ENCODE results near the gene WRAP73. TPM values are rescaled to one million over a fixed set of nuclear protein-coding genes. Genes with fewer than 3 reads are reported as not detected.

The WRAP73 gene
- total and polyA plus RNA-seq, 12 donors, result 5.1 to 29.6 (median 18.1) TPM

DNA sequence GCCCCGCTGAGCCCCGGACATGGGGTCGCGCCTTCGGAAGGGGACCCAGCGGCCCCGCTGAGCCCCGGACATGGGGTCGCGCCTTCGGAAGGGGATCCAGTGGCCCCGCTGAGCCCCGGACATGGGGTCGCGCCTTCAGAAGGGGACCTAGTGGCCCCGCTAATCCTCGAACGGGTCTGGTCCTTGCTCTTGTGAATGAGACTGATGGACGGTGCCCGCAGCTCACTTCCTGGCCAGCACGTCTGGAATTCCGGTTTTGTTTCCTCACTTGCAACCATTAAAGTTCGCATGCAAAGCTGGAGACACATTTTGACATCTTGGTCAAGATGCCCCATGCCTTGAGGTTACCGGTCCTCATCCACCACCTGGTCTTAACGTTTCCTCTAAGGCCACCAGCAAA lies 5.6 kb downstream of the WRAP73 start:
- WGBS, 4 donors, result 89 to 93% (median 90%) methylated on average over 14 to 18 of the region's 25 CpGs
- Histone ChIP-seq H3K9me3 (replicated peaks in 1 of 3) (no peaks in the 10 kb centered on the region), H3K36me3 (replicated peaks in 1 of 2) (peaks cover 0 to 12% of the 10 kb centered on the region in 2 donors), H3K4me3 (no peak overlapping the region), H3K27ac (no peak overlapping the region), H3K27me3 (no peaks in the 10 kb centered on the region), H3K4me1 (replicated peaks in 1 of 2) (peaks cover 5 to 8% of the 10 kb centered on the region in 2 donors)
- intact Hi-C loops (cut with DNase I), result no loop called here
- no peak for TF ChIP-seq POLR2A (IDR thresholded peaks at IDR 0.05)
- no peak for DNase-seq

- Histone ChIP-seq H3K4me1 (replicated peaks in 1 of 2) (no peaks in the 10 kb centered on the region), H3K9me3 (replicated peaks in 1 of 3) (no peaks in the 10 kb centered on the region), H3K4me3 (no peak overlapping the region), H3K27ac (no peak overlapping the region), H3K27me3 (no peaks in the 10 kb centered on the region), H3K36me3 (replicated peaks in 1 of 2) (peaks cover 0 to 18% of the 10 kb centered on the region in 2 donors)
- no peak for DNase-seq
- WGBS, 4 donors, result 90 to 95% (median 92%) methylated on average over 27 to 41 of the region's 43 CpGs
- no peak for TF ChIP-seq POLR2A (IDR thresholded peaks at IDR 0.05)
- TF ChIP-seq, protein P1, sequence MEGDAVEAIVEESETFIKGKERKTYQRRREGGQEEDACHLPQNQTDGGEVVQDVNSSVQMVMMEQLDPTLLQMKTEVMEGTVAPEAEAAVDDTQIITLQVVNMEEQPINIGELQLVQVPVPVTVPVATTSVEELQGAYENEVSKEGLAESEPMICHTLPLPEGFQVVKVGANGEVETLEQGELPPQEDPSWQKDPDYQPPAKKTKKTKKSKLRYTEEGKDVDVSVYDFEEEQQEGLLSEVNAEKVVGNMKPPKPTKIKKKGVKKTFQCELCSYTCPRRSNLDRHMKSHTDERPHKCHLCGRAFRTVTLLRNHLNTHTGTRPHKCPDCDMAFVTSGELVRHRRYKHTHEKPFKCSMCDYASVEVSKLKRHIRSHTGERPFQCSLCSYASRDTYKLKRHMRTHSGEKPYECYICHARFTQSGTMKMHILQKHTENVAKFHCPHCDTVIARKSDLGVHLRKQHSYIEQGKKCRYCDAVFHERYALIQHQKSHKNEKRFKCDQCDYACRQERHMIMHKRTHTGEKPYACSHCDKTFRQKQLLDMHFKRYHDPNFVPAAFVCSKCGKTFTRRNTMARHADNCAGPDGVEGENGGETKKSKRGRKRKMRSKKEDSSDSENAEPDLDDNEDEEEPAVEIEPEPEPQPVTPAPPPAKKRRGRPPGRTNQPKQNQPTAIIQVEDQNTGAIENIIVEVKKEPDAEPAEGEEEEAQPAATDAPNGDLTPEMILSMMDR (IDR thresholded peaks at IDR 0.05), result no peak
- intact Hi-C loops (cut with DNase I), result no loop called here
Measured at GRCh38 chr1:3642919-3643675, 6.8 kb downstream of the WRAP73 start.

DNA sequence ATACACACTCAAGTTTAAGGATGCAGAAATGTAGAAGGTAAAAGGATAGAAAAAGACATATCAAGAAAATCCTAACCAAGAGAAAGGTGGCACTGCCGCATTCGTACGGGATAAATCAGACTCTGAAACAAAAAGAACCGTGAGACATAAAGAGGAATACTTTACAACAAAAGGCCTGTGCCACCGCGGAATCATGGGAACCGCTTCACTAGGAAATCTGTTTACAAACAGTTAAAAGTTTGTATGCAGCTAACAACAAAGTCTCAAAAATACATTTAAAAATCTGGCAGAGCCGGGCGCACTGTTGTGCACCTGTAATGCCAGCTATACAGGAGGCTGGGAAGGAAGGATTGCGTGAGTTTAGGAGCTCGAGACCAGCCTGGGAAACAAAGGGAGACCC lies 8.1 kb downstream of the WRAP73 start:
- Histone ChIP-seq H3K9me3 (replicated peaks in 1 of 3) (no peaks in the 10 kb centered on the region), H3K27me3 (no peaks in the 10 kb centered on the region), H3K4me3 (no peak overlapping the region), H3K27ac (no peak overlapping the region), H3K4me1 (replicated peaks in 1 of 2) (no peaks in the 10 kb centered on the region), H3K36me3 (replicated peaks in 1 of 2) (peaks cover 0 to 28% of the 10 kb centered on the region in 2 donors)
- WGBS, 4 donors, result 94 to 97% (median 94%) methylated on average over 11 of the region's 11 CpGs
- intact Hi-C loops (cut with DNase I), result no loop called here
- no peak for TF ChIP-seq POLR2A (IDR thresholded peaks at IDR 0.05)
- TF ChIP-seq, protein P1 (IDR thresholded peaks at IDR 0.05), result no peak
- DNase-seq, result no peak

- Histone ChIP-seq H3K4me1 (replicated peaks in 1 of 2) (no peaks in the 10 kb centered on the region), H3K36me3 (replicated peaks in 1 of 2) (peaks cover 0 to 28% of the 10 kb centered on the region in 2 donors), H3K4me3 (no peak overlapping the region), H3K27ac (no peak overlapping the region), H3K9me3 (replicated peaks in 1 of 3) (no peaks in the 10 kb centered on the region), H3K27me3 (no peaks in the 10 kb centered on the region)
- WGBS, 4 donors, result 92 to 95% (median 93%) methylated on average over 24 to 26 of the region's 26 CpGs
- DNase-seq, result no peak
- intact Hi-C loops (cut with DNase I), result no loop called here
- TF ChIP-seq POLR2A (IDR thresholded peaks at IDR 0.05), result no peak
- TF ChIP-seq, protein P1 (IDR thresholded peaks at IDR 0.05), result no peak
Measured at GRCh38 chr1:3641046-3641760, 8.7 kb downstream of the WRAP73 start.

All from adrenal gland (tissue), 12 donors.